GM23248 (cell line): ENCODE results near the gene PLXND1.

Source experiments
- EZH2 ChIP-seq: fragments of 200-600 bp; sonication (generic); IDR thresholded peaks from 2 replicates; pipeline ENCODE4 v1.6.1; 2018; ENCODE audit warnings: antibody characterized with exemption, mild to moderate bottlenecking; ENCODE audit not compliant: insufficient read depth, poor library complexity, severe bottlenecking
- EZH2phosphoT487 ChIP-seq: fragments of 200-600 bp; sonication (generic); IDR thresholded peaks from 2 replicates; pipeline ENCODE4 v1.6.1; 2018; ENCODE audit warnings: antibody characterized with exemption, moderate library complexity, mild to moderate bottlenecking, low read depth; ENCODE audit not compliant: insufficient read depth

GRCh38 chr3:129521611-129522010 lies 84.9 kb downstream of the PLXND1 start:
- TF ChIP-seq EZH2 (no peak), EZH2phosphoT487 (no peak)
